GM18868 (cell line): ENCODE measurements around the gene ANKRD36C.
"Not testable (repeated sequence)": the region's sequence is repeated elsewhere in the genome, so short reads cannot be mapped to it uniquely, and the experiment has no call there.

ENCODE experiments used
- ATAC-seq: cut with Tn5 transposase; IDR thresholded peaks from one replicate; pipeline ENCODE4 v1.9.1; 2021; ENCODE audit warnings: mild to moderate bottlenecking, moderate library complexity; ENCODE audit not compliant: unreplicated experiment

The ANKRD36C gene

GRCh38 chr2:95799892-95800291, 191.7 kb downstream of the ANKRD36C start:
- ATAC-seq, result no peak

- ATAC-seq, result not testable (repeated sequence)
Observed at GRCh38 chr2:95799147-95799889, 192.3 kb downstream of the ANKRD36C start.

DNA sequence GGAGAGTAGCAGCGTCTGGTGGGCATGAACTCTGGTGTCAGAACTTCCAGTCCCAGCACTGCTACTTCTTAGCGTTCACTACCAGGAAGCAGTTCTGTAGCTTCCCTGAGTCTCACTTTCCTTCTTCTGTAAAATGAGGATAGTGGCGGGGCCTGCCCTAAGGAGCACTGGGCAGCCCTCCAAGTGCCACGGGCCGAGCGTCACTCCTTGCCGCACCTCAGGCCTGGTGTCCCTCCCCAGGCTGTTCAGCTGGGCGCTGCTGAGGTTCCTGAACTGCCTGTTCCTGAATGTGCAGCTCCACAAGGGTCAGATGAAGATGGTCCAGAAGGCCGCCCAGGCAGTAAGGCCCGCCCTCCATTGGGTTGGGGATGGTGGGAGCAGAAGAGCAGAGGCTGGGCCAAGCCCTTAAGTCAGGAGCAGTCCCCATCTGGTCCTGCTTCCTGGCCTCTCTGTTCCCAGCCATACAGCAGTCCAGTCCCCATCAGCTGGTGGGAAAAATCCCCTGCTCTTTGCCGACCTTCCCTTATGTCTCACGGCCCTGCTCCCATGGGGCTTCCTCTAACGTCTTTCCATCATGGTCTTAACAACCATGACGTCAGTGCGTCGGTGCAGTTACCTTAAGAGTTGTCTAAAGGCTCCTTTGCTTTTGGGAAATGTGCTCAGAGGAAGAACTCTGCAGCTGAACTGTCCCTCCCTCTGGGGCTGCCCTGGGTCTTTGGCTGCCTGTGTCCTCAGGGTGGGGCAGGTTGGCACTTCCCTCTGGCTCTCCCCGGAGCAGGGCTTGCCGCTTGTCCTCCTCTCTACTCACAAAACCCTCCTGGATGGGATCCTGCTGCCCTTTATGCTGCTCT, 195.2 kb downstream of the ANKRD36C start:
- not testable (repeated sequence) for ATAC-seq

- ATAC-seq, result not testable (repeated sequence)
Observed at GRCh38 chr2:95793970-95794369, 197.7 kb downstream of the ANKRD36C start.

DNA sequence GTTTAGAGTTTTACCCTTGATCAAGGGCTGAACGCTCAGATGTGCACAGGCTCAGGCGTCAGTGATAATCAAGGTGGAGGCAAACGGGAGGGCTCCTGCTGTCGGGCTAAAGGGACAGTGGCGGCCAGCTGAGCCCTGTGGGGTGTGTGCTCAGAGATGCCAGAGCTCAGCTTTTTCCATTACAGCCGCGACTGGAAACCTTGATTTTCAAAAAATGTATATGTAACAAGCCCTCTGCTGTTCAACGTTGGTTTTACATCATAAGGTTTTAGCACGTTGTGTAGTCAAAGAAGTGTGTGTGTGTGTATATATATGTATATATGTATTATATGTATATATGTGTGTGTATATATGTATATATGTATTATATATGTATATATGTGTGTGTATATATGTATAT, 201.4 kb downstream of the ANKRD36C start:
- not testable (repeated sequence) for ATAC-seq

DNA sequence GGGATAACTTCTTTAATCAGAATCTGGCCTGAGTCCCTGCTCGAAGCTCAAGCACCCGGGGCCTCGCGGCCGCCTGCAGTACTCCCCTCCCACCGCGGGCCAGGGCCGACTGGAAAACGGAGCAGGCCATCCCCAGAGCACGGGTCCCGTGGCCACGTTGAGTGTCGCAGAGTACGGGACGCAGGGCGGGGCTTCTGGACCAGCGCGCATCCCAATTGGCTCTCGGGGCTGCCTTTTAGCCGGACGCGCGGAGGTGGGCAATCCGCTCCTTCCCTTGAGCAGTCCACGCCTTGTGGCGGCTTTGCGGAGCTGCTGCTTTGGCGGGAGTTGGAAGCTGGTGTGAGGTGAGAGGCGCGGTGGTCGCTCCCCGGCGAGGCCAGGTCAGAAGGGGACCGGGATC, 202.2 kb downstream of the ANKRD36C start:
- not testable (repeated sequence) for ATAC-seq

GRCh38 chr2:95788642-95789041, 203.0 kb downstream of the ANKRD36C start:
- ATAC-seq, result not testable (repeated sequence)
